Immature natural killer cell (primary cell): ENCODE results near the gene CPAMD8. TPM values are rescaled to one million over a fixed set of nuclear protein-coding genes. Genes with fewer than 3 reads are reported as not detected.

ENCODE experiments used
- DNase-seq, 3 donors: peaks; one replicate each; pipeline ENCODE4 v3.0.0; 2022; ENCODE audit warnings: mixed read lengths in 1 of 3
- H3K27ac Mint-ChIP-seq, 6 donors: one replicate each; pipeline ENCODE4 v1.8.0; 2020; ENCODE audit warnings: mixed read lengths in 6 of 6, mild to moderate bottlenecking in 5 of 6, inconsistent platforms in 4 of 6, moderate library complexity in 3 of 6
- H3K27me3 Mint-ChIP-seq, 3 donors: one replicate each; pipeline ENCODE4 v1.8.0; 2020 to 2021; ENCODE audit warnings: low read depth in 3 of 3, mild to moderate bottlenecking in 3 of 3, mixed read lengths in 3 of 3, moderate library complexity in 3 of 3, inconsistent platforms in 1 of 3
- H3K36me3 Mint-ChIP-seq, 3 donors: one replicate each; pipeline ENCODE4 v1.8.0; 2020; ENCODE audit warnings: mixed read lengths in 3 of 3, inconsistent platforms in 2 of 3, mild to moderate bottlenecking in 2 of 3
- H3K4me1 Mint-ChIP-seq, 2 donors: one replicate each; pipeline ENCODE4 v1.8.0; 2020; ENCODE audit warnings: inconsistent platforms in 2 of 2, mild to moderate bottlenecking in 2 of 2, mixed read lengths in 2 of 2, moderate library complexity in 1 of 2
- H3K4me3 Mint-ChIP-seq, 5 donors: one replicate each; pipeline ENCODE4 v1.8.0; 2020; ENCODE audit warnings: mild to moderate bottlenecking in 5 of 5, mixed read lengths in 5 of 5, inconsistent platforms in 3 of 5, moderate library complexity in 3 of 5
- H3K9me3 Mint-ChIP-seq, 6 donors: one replicate each; pipeline ENCODE4 v1.8.0; 2020; ENCODE audit warnings: mild to moderate bottlenecking in 6 of 6, mixed read lengths in 6 of 6, inconsistent platforms in 4 of 6, moderate library complexity in 3 of 6
- polyA plus RNA-seq, 3 donors: library from polyadenylated mRNA; unstranded; fragments of 300-500 nt; fragmentation: Illumina TruSeq; gene quantifications; one replicate each; pipeline ENCODE4 v1.2.3, GENCODE V29; 2021

The CPAMD8 gene
- polyA plus RNA-seq, 3 donors from 2014 or later, result 1.3 to 2.1 (median 1.4) TPM

DNA sequence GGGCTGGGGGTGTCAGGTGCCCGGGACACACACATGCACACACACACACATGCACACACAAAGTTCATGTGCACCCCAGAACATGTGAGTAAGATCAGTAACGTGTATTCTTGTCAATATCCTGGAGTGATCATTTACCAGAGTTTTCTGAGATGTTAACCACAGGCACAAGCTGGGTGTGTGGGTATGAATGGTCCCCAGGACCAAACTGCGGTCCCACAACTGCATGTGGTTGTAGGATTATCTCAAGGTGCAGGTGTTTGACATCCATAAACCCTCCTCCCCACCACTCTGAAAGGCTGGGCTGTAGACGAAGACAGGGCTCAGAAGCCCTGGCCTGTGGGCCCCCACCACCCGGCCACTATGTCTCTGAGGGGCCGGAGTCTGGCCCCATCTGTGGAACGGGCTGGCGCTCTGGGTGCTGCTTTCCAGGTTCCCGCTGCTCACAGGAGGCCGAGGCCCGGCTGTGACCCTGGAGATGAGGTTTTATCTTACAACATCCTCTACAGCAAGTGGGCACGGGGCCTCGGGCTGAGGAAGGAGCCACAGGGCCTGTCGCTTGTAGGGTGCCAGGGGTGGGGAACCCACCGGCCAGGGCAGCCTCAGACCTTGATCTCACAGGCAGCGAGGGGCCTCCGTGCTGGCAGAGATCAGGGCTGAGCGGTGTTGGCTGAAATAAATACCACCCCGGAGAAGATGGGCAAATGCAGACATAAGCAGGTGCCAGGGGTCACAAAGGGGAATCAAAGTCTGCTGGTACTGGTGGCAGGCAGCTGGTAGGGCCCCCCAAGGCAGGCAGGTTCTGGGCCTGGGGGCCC, 133.5 kb downstream of the CPAMD8 start:
- peaks cover 12 to 18% (median 17%) of the 10 kb centered on the region in 3 donors for H3K27me3 Mint-ChIP-seq
- no peak for DNase-seq
- peak overlapping the region in 2 of 5 donors; percentile 14 to 33 for H3K4me3 Mint-ChIP-seq
- H3K27ac Mint-ChIP-seq, result peak overlapping the region in 4 of 6 donors; percentile 28 to 67 (median 48)
- no peaks in the 10 kb centered on the region for H3K9me3 Mint-ChIP-seq
- H3K36me3 Mint-ChIP-seq, result no peaks in the 10 kb centered on the region
- peaks cover 43 to 49% of the 10 kb centered on the region in 2 donors for H3K4me1 Mint-ChIP-seq

DNA sequence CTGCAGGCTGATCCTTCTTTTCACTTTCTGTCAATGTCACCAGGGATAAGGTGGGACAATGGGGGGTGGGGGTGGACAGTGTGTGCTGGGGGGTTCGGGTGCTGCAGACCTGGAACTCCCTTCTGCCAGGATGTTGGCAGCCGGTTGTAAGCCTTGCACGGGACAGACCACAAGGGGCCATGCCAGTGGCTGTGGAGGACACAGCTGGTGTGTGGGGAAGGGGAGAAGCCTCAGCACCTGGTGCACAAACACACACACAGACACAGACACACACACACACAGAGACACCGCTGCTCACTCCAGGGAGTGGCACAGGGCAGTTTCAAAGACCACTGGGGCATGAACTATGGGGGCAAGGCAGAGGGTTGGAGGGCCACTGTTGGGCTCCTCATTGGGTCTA, 134.2 kb downstream of the CPAMD8 start:
- Mint-ChIP-seq H3K27ac (no peak overlapping the region), H3K4me3 (no peak overlapping the region), H3K36me3 (no peaks in the 10 kb centered on the region), H3K9me3 (no peaks in the 10 kb centered on the region), H3K4me1 (peaks cover 49 to 51% of the 10 kb centered on the region in 2 donors), H3K27me3 (peaks cover 9 to 16% (median 13%) of the 10 kb centered on the region in 3 donors)
- no peak for DNase-seq

- no peaks in the 10 kb centered on the region for H3K9me3 Mint-ChIP-seq
- no peak overlapping the region for H3K27ac Mint-ChIP-seq
- H3K27me3 Mint-ChIP-seq, result peaks cover 4 to 12% (median 7%) of the 10 kb centered on the region in 3 donors
- no peaks in the 10 kb centered on the region for H3K36me3 Mint-ChIP-seq
- no peak for DNase-seq
- no peak overlapping the region for H3K4me3 Mint-ChIP-seq
- peaks cover 49 to 50% of the 10 kb centered on the region in 2 donors for H3K4me1 Mint-ChIP-seq
Observed at GRCh38 chr19:16891696-16892382, 134.8 kb downstream of the CPAMD8 start.

- Mint-ChIP-seq H3K4me3 (no peak overlapping the region), H3K4me1 (peaks cover 44 to 47% of the 10 kb centered on the region in 2 donors), H3K27ac (no peak overlapping the region), H3K9me3 (no peaks in the 10 kb centered on the region), H3K36me3 (no peaks in the 10 kb centered on the region), H3K27me3 (peaks cover 1 to 9% (median 4%) of the 10 kb centered on the region in 3 donors)
- DNase-seq, result no peak
Observed at GRCh38 chr19:16890461-16891184, 136.0 kb downstream of the CPAMD8 start.

DNA sequence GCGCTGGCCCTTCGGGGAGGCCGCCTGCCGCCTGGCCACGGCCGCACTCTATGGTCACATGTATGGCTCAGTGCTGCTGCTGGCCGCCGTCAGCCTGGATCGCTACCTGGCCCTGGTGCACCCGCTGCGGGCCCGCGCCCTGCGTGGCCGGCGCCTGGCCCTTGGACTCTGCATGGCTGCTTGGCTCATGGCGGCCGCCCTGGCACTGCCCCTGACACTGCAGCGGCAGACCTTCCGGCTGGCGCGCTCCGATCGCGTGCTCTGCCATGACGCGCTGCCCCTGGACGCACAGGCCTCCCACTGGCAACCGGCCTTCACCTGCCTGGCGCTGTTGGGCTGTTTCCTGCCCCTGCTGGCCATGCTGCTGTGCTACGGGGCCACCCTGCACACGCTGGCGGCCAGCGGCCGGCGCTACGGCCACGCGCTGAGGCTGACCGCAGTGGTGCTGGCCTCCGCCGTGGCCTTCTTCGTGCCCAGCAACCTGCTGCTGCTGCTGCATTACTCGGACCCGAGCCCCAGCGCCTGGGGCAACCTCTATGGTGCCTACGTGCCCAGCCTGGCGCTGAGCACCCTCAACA, 136.6 kb downstream of the CPAMD8 start:
- Mint-ChIP-seq H3K36me3 (no peaks in the 10 kb centered on the region), H3K9me3 (no peaks in the 10 kb centered on the region), H3K27me3 (peaks cover 1 to 4% (median 3%) of the 10 kb centered on the region in 3 donors), H3K4me3 (no peak overlapping the region), H3K4me1 (peaks cover 44% of the 10 kb centered on the region in 2 donors), H3K27ac (no peak overlapping the region)
- DNase-seq, result no peak

- Mint-ChIP-seq H3K4me3 (peak overlapping the region in 3 of 5 donors; percentile 74 to 84 (median 78)), H3K9me3 (no peaks in the 10 kb centered on the region), H3K27ac (no peak overlapping the region), H3K4me1 (peaks cover 41 to 44% of the 10 kb centered on the region in 2 donors), H3K36me3 (no peaks in the 10 kb centered on the region), H3K27me3 (peaks cover 0 to 2% (median 1%) of the 10 kb centered on the region in 3 donors)
- no peak for DNase-seq
Observed at GRCh38 chr19:16889366-16889882, 137.2 kb downstream of the CPAMD8 start.

- no peaks in the 10 kb centered on the region for H3K9me3 Mint-ChIP-seq
- peak; percentile 50 to 67 (median 64) for DNase-seq
- H3K36me3 Mint-ChIP-seq, result no peaks in the 10 kb centered on the region
Observed at GRCh38 chr19:16888629-16889365, 137.8 kb downstream of the CPAMD8 start, which contains the start of gene F2RL3. Gene F2RL3 (plus strand): TSS chr19:16888999. CDS start chr19:16889190, 191 bp downstream.

GRCh38 chr19:16887353-16888265, 139.0 kb downstream of the CPAMD8 start:
- H3K4me1 Mint-ChIP-seq, result peaks cover 24 to 33% of the 10 kb centered on the region in 2 donors

More at GRCh38 chr19:16888629-16889365, 137.8 kb downstream of the CPAMD8 start, which contains the start of gene F2RL3:
- Mint-ChIP-seq H3K27ac (peak within 1 kb of the TSS in 4 of 6 donors; percentile 40 to 88 (median 58)), H3K4me3 (peak within 1 kb of the TSS; percentile 74 to 84 (median 78)), H3K27me3 (peaks cover 0 to 2% (median 1%) of the 10 kb centered on the region in 3 donors), H3K4me1 (peaks cover 36 to 38% of the 10 kb centered on the region in 2 donors)

GRCh38 chr19:16886305-16886880, 140.2 kb downstream of the CPAMD8 start:
- peaks cover 20 to 29% of the 10 kb centered on the region in 2 donors for H3K4me1 Mint-ChIP-seq
- peaks cover 1 to 2% (median 2%) of the 10 kb centered on the region in 3 donors for H3K27me3 Mint-ChIP-seq
- DNase-seq, result no peak
- no peak overlapping the region for H3K27ac Mint-ChIP-seq
- peaks cover 7 to 16% (median 14%) of the 10 kb centered on the region in 6 donors for H3K9me3 Mint-ChIP-seq
- H3K36me3 Mint-ChIP-seq, result peaks cover 7 to 15% (median 13%) of the 10 kb centered on the region in 3 donors
- no peak overlapping the region for H3K4me3 Mint-ChIP-seq

More at GRCh38 chr19:16887353-16888265, 139.0 kb downstream of the CPAMD8 start:
- H3K4me3 Mint-ChIP-seq, result peak overlapping the region in 2 of 5 donors; percentile 43 to 57
- DNase-seq, result no peak
- H3K27ac Mint-ChIP-seq, result no peak overlapping the region
- peaks cover 2 to 7% (median 5%) of the 10 kb centered on the region in 6 donors for H3K9me3 Mint-ChIP-seq
- H3K36me3 Mint-ChIP-seq, result peaks cover 0 to 6% (median 4%) of the 10 kb centered on the region in 3 donors
- H3K27me3 Mint-ChIP-seq, result peaks cover 1 to 2% (median 2%) of the 10 kb centered on the region in 3 donors

GRCh38 chr19:16885166-16885565, 141.4 kb downstream of the CPAMD8 start:
- no peak overlapping the region for H3K27ac Mint-ChIP-seq

DNA sequence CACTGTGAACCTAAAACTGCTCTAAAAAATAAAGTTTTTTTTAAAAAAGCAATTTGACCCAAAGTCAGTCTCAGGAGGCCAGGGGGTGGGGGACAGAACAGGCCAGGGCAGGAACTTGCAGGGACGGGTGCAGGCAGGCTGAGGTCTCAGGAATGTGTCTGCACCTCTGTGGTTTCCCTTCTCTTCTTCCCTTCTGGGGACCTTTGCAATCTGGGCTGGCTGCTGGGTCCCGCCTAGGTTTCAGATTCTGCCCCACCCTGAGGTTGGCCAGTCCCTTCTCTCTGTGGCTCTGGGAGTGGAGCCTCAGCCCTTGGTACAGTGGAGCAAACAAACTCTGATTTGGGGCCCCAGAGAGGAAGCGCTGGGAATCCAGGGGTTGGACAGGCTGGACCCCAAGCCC, 143.1 kb downstream of the CPAMD8 start:
- H3K9me3 Mint-ChIP-seq, result peaks cover 10 to 20% (median 15%) of the 10 kb centered on the region in 6 donors
- no peak overlapping the region for H3K4me3 Mint-ChIP-seq
- H3K4me1 Mint-ChIP-seq, result peaks cover 12 to 19% of the 10 kb centered on the region in 2 donors
- H3K36me3 Mint-ChIP-seq, result peaks cover 11 to 23% (median 21%) of the 10 kb centered on the region in 3 donors
- no peak overlapping the region for H3K27ac Mint-ChIP-seq
- DNase-seq, result no peak
- peaks cover 0 to 4% (median 2%) of the 10 kb centered on the region in 3 donors for H3K27me3 Mint-ChIP-seq

More at GRCh38 chr19:16885166-16885565, 141.4 kb downstream of the CPAMD8 start:
- Mint-ChIP-seq H3K9me3 (peaks cover 10 to 20% (median 15%) of the 10 kb centered on the region in 6 donors), H3K27me3 (peaks cover 1 to 2% (median 2%) of the 10 kb centered on the region in 3 donors), H3K4me1 (peaks cover 20 to 29% of the 10 kb centered on the region in 2 donors), H3K36me3 (peaks cover 10 to 20% (median 18%) of the 10 kb centered on the region in 3 donors), H3K4me3 (no peak overlapping the region)
- DNase-seq, result no peak
